WI38 (cell line): ENCODE measurements around the gene KAT2B.

Source experiments
- H3K4me3 ChIP-seq: 2 replicates; pipeline ENCODE4 v1.5.1; 2011; ENCODE audit warnings: low read depth, mild to moderate bottlenecking, control low read depth, low read length
- TF ChIP-seq, protein P1 (sequence below): IDR thresholded peaks from 2 replicates; pipeline ENCODE4 v1.5.1; 2012; ENCODE audit warnings: low read depth, mild to moderate bottlenecking, control low read depth, low read length

The KAT2B gene

DNA sequence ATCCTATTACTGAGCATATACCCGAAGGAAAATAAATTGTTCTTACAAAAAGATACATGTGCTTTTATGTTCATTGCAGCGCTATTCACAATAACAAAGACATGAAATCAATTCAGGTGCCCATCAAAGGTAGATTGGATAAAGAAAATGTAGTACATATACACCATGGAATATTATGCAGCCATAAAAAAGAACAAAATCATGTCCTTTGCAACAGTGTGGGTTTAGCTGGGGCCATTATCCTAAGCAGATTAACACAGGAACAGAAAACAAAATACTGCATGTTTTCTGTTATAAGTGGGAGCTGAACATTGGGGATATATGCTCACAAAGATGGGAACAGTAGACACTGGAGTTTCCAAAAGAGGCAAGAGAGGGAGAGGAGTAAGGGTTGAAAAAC lies 103.3 kb downstream of the KAT2B start:
- TF ChIP-seq, protein P1, sequence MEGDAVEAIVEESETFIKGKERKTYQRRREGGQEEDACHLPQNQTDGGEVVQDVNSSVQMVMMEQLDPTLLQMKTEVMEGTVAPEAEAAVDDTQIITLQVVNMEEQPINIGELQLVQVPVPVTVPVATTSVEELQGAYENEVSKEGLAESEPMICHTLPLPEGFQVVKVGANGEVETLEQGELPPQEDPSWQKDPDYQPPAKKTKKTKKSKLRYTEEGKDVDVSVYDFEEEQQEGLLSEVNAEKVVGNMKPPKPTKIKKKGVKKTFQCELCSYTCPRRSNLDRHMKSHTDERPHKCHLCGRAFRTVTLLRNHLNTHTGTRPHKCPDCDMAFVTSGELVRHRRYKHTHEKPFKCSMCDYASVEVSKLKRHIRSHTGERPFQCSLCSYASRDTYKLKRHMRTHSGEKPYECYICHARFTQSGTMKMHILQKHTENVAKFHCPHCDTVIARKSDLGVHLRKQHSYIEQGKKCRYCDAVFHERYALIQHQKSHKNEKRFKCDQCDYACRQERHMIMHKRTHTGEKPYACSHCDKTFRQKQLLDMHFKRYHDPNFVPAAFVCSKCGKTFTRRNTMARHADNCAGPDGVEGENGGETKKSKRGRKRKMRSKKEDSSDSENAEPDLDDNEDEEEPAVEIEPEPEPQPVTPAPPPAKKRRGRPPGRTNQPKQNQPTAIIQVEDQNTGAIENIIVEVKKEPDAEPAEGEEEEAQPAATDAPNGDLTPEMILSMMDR: no peak
- no peak overlapping the region for H3K4me3 ChIP-seq

DNA sequence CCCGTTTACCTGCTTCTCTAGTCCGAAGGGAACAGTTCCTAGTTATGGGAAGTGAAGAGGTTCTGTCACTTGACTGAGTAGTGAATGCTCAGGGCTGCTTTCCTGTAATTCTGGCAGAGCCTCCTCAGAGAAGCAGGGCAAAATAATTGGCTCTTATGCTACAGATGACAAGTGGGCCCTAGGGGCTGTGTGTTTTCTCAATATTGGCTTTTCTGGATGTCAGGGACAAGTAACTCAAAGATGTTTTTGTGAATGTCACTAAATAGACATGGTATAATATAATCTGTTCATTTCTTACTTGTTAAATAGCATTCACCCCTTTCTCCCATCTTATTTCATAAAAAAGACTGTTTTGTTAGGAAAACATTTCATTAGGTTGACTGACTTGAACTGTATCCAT lies 105.6 kb downstream of the KAT2B start:
- TF ChIP-seq, protein P1: no peak
- no peak overlapping the region for H3K4me3 ChIP-seq

DNA sequence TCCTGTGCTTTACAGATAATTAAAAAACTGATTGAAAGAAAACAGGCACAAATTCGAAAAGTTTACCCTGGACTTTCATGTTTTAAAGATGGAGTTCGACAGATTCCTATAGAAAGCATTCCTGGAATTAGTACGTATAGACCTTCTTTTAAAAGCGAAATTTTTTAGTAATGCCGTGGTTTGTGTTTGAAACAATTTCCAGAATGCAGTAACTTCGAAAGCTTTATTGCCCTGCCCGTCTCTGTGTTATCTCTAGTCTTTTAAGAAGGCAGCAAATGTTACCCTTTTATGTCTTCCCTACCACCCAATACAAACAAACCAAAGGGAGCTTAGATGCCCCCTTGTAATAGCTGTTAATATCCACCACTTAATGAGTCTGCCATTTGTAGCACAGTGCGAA lies 106.1 kb downstream of the KAT2B start:
- TF ChIP-seq, protein P1: no peak
- H3K4me3 ChIP-seq: no peak overlapping the region

GRCh38 chr3:20147361-20147760 lies 107.1 kb downstream of the KAT2B start:
- no peak overlapping the region for H3K4me3 ChIP-seq
- TF ChIP-seq, protein P1: no peak

DNA sequence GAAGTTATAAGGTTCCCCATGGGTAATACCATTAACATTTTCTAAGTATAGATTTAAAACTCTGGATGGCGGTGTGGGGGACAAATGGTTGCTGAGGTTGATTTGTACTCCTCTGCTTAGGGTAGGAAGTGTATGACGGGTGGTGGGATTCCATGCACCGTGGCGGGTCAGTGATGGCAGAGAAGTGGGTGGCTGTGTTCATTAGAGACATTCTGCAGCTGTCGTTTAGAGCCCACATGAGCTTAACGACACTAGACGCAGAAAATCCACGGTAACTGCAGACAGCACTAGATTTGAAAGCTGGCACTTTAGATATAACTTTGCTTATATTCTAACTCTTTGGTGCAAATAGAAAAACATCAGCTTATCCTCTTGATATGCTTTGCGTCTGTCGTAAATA lies 108.2 kb downstream of the KAT2B start:
- TF ChIP-seq, protein P1: no peak
- H3K4me3 ChIP-seq: no peak overlapping the region

GRCh38 chr3:20154078-20154477 lies 113.8 kb downstream of the KAT2B start:
- H3K4me3 ChIP-seq: no peak overlapping the region

GRCh38 chr3:20154928-20155327 lies 114.7 kb downstream of the KAT2B start:
- TF ChIP-seq, protein P1: no peak
- no peak overlapping the region for H3K4me3 ChIP-seq

More at GRCh38 chr3:20154078-20154477, 113.8 kb downstream of the KAT2B start:
- TF ChIP-seq, protein P1: no peak
